ENCODE results near the gene IFNAR1. TPM values are rescaled to one million over a fixed set of nuclear protein-coding genes. Genes with fewer than 3 reads are reported as not detected.

IFNAR1 gene
- total RNA-seq, 2 experiments from 2014 or later = 20.6 to 24.3 TPM

DNA sequence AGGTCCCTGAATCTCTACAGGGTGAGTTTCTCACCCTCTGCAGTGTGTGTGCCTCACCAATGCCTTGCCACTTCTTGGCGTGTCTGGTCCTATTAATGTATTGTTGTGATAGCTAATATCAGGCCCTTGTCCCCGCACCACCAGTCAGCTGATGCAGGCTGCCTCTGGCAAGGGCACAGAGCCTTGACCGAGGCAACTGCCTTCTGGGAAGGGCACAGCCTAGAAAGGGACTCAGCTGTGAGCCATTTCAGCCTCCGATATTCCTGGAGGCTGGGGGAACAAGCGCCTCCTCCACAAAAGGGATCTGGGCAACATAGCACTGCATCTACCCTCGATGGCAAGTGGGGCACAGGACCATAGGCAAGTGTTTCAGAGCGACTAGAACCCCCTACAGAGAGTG, 31.6 kb upstream of the IFNAR1 start:
- no peak overlapping the region for H3K27ac Mint-ChIP-seq
- no peak for DNase-seq
- CTCF ChIA-PET = interaction anchor here (1.2 to 1.6 kb wide), 3 partner anchors 26 to 68 kb away, joined by 3 to 6 read pairs (median 5); partner anchors contain the start of gene IL10RB
- intact Hi-C loops (cut with micrococcal nuclease) = loop anchor here (1.0 to 5.0 kb wide), 3 partner anchors 31 to 314 kb away; partner anchors contain the start of gene IFNAR1
- H3K4me1 Mint-ChIP-seq (ENCODE audit: low read depth) = peaks cover 35% of the 10 kb centered on the region
- no peaks in the 10 kb centered on the region for H3K9me3 Mint-ChIP-seq
- H3K36me3 Mint-ChIP-seq (ENCODE audit: low read depth) = peaks cover 13% of the 10 kb centered on the region
- no peaks in the 10 kb centered on the region for H3K27me3 Mint-ChIP-seq (ENCODE audit: low read depth)
- H3K4me3 Mint-ChIP-seq = no peak overlapping the region

- Mint-ChIP-seq H3K27me3 (ENCODE audit: low read depth) (no peaks in the 10 kb centered on the region), H3K27ac (peak overlapping the region; percentile 61), H3K4me1 (ENCODE audit: low read depth) (peaks cover 40% of the 10 kb centered on the region), H3K36me3 (ENCODE audit: low read depth) (peaks cover 7% of the 10 kb centered on the region), H3K9me3 (no peaks in the 10 kb centered on the region), H3K4me3 (no peak overlapping the region)
- intact Hi-C loops (cut with micrococcal nuclease) = loop anchor here (1.0 to 5.0 kb wide), 3 partner anchors 30 to 313 kb away; partner anchors contain the start of gene IFNAR1
- CTCF ChIA-PET = interaction anchor here (0.6 to 2.5 kb wide), 7 partner anchors 15 to 522 kb away, joined by 3 to 9 read pairs (median 3); partner anchors contain the start of genes IL10RB and PAXBP1
- peak; percentile 39 for DNase-seq
These were observed 31.0 kb upstream of the IFNAR1 start for GRCh38 chr21:33293811-33294216.

DNA sequence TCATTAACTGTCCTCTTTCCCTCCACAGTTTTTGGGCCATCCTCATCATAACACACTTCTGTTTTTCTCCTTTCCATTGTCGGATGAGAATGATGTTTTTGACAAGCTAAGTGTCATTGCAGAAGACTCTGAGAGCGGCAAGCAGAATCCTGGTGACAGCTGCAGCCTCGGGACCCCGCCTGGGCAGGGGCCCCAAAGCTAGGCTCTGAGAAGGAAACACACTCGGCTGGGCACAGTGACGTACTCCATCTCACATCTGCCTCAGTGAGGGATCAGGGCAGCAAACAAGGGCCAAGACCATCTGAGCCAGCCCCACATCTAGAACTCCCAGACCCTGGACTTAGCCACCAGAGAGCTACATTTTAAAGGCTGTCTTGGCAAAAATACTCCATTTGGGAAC, 28.6 kb upstream of the IFNAR1 start:
- H3K9me3 Mint-ChIP-seq = no peaks in the 10 kb centered on the region
- CTCF ChIA-PET = interaction anchor here (0.6 kb wide), 2 partner anchors 102 to 565 kb away, joined by 3 read pairs; no protein-coding TSS in a partner anchor
- no peak for DNase-seq
- no peak overlapping the region for H3K27ac Mint-ChIP-seq
- H3K4me3 Mint-ChIP-seq = no peak overlapping the region
- H3K36me3 Mint-ChIP-seq (ENCODE audit: low read depth) = peaks cover 6% of the 10 kb centered on the region
- intact Hi-C loops (cut with micrococcal nuclease) = no loop called here
- peaks cover 61% of the 10 kb centered on the region for H3K4me1 Mint-ChIP-seq (ENCODE audit: low read depth)
- H3K27me3 Mint-ChIP-seq (ENCODE audit: low read depth) = no peaks in the 10 kb centered on the region

DNA sequence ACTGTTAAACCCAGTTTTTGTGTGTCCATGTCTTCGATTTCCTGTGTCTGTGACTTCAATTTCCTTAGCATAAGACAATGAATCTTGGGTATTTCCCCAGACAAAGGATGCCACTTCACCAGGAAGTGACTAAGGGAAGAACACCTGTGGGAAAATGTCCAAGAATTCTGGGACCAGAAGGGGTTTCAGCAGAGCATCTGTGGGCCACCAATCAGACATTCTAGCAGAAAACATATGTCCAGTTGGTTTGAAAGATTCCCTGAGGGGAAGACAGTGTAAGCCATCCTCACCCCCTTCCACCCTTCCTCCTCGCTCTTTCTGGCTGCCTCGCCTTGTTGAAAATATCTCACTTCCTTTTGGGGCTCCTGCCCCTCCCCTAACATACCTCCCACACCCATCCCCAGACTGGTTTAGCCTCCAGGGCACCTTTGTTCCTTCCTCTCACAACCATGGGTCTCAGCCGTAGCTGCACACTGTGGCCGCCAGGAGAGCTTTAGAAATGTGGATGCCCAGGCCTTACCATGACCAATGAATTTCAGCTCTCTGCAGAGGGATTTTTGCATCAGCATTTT, 25.5 kb upstream of the IFNAR1 start:
- Mint-ChIP-seq H3K36me3 (ENCODE audit: low read depth) (no peaks in the 10 kb centered on the region), H3K27ac (peak overlapping the region; percentile 61), H3K4me3 (peak overlapping the region; percentile 33), H3K27me3 (ENCODE audit: low read depth) (no peaks in the 10 kb centered on the region), H3K4me1 (ENCODE audit: low read depth) (peaks cover 48% of the 10 kb centered on the region), H3K9me3 (no peaks in the 10 kb centered on the region)
- intact Hi-C loops (cut with micrococcal nuclease) = loop anchor here (1.0 kb wide), 1 partner anchor 25 kb away; the partner anchor contains the start of gene IFNAR1
- DNase-seq = peak; percentile 61
- CTCF ChIA-PET = interaction anchor here (0.5 to 2.1 kb wide), 12 partner anchors 20 to 306 kb away, joined by 3 to 10 read pairs (median 3); partner anchors contain the start of gene IFNAR1

- H3K36me3 Mint-ChIP-seq (ENCODE audit: low read depth) = no peaks in the 10 kb centered on the region
- H3K4me3 Mint-ChIP-seq = no peak overlapping the region
- peaks cover 49% of the 10 kb centered on the region for H3K4me1 Mint-ChIP-seq (ENCODE audit: low read depth)
- intact Hi-C loops (cut with micrococcal nuclease) = no loop called here
- H3K9me3 Mint-ChIP-seq = no peaks in the 10 kb centered on the region
- peak overlapping the region; percentile 2 for H3K27ac Mint-ChIP-seq
- no peaks in the 10 kb centered on the region for H3K27me3 Mint-ChIP-seq (ENCODE audit: low read depth)
- CTCF ChIA-PET = interaction anchor here (0.7 to 2.1 kb wide), 5 partner anchors 22 to 190 kb away, joined by 4 to 6 read pairs (median 4); partner anchors contain the start of gene IFNAR1
- DNase-seq = no peak
These were observed 23.8 kb upstream of the IFNAR1 start for GRCh38 chr21:33300701-33301631.

DNA sequence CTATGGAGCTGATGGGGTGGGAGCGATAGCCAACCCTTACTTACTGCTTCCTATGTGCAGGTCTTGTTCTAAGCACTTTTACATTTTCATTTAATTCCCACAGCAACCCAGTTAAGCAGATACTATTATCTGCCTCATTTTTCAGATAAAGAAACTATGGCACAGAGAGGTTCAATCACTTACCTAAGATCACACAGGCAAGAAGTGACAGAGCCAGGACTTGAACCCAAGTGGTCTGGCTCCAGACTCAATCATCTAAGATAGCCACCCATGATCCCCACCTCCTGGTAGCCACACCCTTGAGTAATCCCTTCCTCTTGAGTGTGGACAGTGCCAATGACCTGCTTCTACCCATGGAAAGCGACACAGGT, 23.2 kb upstream of the IFNAR1 start:
- Mint-ChIP-seq H3K36me3 (ENCODE audit: low read depth) (no peaks in the 10 kb centered on the region), H3K4me1 (ENCODE audit: low read depth) (peaks cover 49% of the 10 kb centered on the region), H3K9me3 (no peaks in the 10 kb centered on the region), H3K4me3 (no peak overlapping the region), H3K27ac (no peak overlapping the region), H3K27me3 (ENCODE audit: low read depth) (no peaks in the 10 kb centered on the region)
- no peak for DNase-seq
- intact Hi-C loops (cut with micrococcal nuclease) = no loop called here
- CTCF ChIA-PET = no interaction called here

DNA sequence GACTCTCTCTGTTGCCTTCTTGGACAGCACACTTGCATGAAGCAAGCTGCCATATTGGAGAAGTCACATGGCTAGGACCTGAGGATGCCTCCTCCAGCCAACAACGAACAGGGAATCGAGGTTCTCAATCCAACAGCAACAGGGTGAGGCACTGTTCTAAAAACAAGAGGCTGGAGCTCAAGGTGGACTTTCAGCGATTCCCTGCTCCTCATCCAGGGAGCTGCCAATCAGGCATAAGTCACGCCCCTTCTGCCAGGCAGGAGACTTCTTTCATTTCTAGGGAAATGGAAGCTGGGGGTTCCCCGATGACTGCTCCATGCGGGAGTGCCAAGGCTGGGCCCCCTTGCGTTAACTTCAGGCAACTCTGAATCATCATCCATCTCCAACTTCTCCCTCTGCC, 22.7 kb upstream of the IFNAR1 start:
- CTCF ChIA-PET = no interaction called here
- H3K27me3 Mint-ChIP-seq (ENCODE audit: low read depth) = no peaks in the 10 kb centered on the region
- H3K27ac Mint-ChIP-seq = no peak overlapping the region
- no peaks in the 10 kb centered on the region for H3K36me3 Mint-ChIP-seq (ENCODE audit: low read depth)
- H3K4me3 Mint-ChIP-seq = no peak overlapping the region
- H3K9me3 Mint-ChIP-seq = no peaks in the 10 kb centered on the region
- H3K4me1 Mint-ChIP-seq (ENCODE audit: low read depth) = peaks cover 49% of the 10 kb centered on the region
- intact Hi-C loops (cut with micrococcal nuclease) = no loop called here
- no peak for DNase-seq

DNA sequence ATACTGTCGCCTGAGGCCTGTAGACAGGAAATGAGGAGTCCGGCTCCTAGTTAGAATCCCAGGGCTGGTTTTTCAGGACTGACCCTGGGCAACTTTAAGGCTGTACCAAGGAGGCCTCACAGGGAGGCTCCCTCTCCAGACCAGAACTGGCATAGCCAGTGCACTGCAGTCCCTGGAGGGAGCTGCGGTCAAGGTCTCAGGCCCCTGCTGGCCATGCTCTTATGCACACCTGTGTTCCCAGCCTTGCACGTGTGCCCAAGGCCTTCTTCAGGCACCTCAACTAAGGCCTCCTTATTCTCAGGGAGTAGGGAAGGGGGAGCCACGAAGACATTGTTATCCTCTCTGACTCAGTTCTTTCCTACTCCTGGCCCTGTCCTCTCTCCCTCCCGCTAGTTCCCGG, 22.0 kb upstream of the IFNAR1 start:
- Mint-ChIP-seq H3K27ac (no peak overlapping the region), H3K36me3 (ENCODE audit: low read depth) (no peaks in the 10 kb centered on the region), H3K4me3 (no peak overlapping the region), H3K4me1 (ENCODE audit: low read depth) (peaks cover 46% of the 10 kb centered on the region), H3K9me3 (no peaks in the 10 kb centered on the region), H3K27me3 (ENCODE audit: low read depth) (no peaks in the 10 kb centered on the region)
- CTCF ChIA-PET = no interaction called here
- no peak for DNase-seq
- intact Hi-C loops (cut with micrococcal nuclease) = no loop called here

GRCh38 chr21:33305344-33305671, 19.5 kb upstream of the IFNAR1 start:
- no peak for DNase-seq
- no peak overlapping the region for H3K27ac Mint-ChIP-seq
- H3K4me3 Mint-ChIP-seq = no peak overlapping the region
- H3K27me3 Mint-ChIP-seq (ENCODE audit: low read depth) = no peaks in the 10 kb centered on the region
- no peaks in the 10 kb centered on the region for H3K36me3 Mint-ChIP-seq (ENCODE audit: low read depth)
- no peaks in the 10 kb centered on the region for H3K9me3 Mint-ChIP-seq
- CTCF ChIA-PET = interaction anchor here (1.0 kb wide), 1 partner anchor 37 kb away, joined by 3 read pairs; no protein-coding TSS in a partner anchor
- intact Hi-C loops (cut with micrococcal nuclease) = no loop called here
- peaks cover 34% of the 10 kb centered on the region for H3K4me1 Mint-ChIP-seq (ENCODE audit: low read depth)

GRCh38 chr21:33305938-33306337, 18.8 kb upstream of the IFNAR1 start:
- no peak for DNase-seq
- intact Hi-C loops (cut with micrococcal nuclease) = no loop called here
- no peak overlapping the region for H3K4me3 Mint-ChIP-seq
- H3K27me3 Mint-ChIP-seq (ENCODE audit: low read depth) = no peaks in the 10 kb centered on the region
- peaks cover 28% of the 10 kb centered on the region for H3K4me1 Mint-ChIP-seq (ENCODE audit: low read depth)
- no peaks in the 10 kb centered on the region for H3K9me3 Mint-ChIP-seq
- CTCF ChIA-PET = interaction anchor here (1.0 kb wide), 1 partner anchor 37 kb away, joined by 3 read pairs; no protein-coding TSS in a partner anchor
- no peaks in the 10 kb centered on the region for H3K36me3 Mint-ChIP-seq (ENCODE audit: low read depth)
- H3K27ac Mint-ChIP-seq = no peak overlapping the region

GRCh38 chr21:33308586-33309490, 15.9 kb upstream of the IFNAR1 start:
- intact Hi-C loops (cut with micrococcal nuclease) = no loop called here
- no peak overlapping the region for H3K4me3 Mint-ChIP-seq
- peak; percentile 46 for DNase-seq
- H3K27me3 Mint-ChIP-seq (ENCODE audit: low read depth) = no peaks in the 10 kb centered on the region
- CTCF ChIA-PET = interaction anchor here (0.8 to 1.5 kb wide), 3 partner anchors 15 to 111 kb away, joined by 3 to 6 read pairs (median 3); no protein-coding TSS in a partner anchor
- H3K9me3 Mint-ChIP-seq = peaks cover 2% of the 10 kb centered on the region
- H3K27ac Mint-ChIP-seq = no peak overlapping the region
- H3K4me1 Mint-ChIP-seq (ENCODE audit: low read depth) = peaks cover 18% of the 10 kb centered on the region
- no peaks in the 10 kb centered on the region for H3K36me3 Mint-ChIP-seq (ENCODE audit: low read depth)

- H3K36me3 Mint-ChIP-seq (ENCODE audit: low read depth) = no peaks in the 10 kb centered on the region
- intact Hi-C loops (cut with micrococcal nuclease) = no loop called here
- H3K27ac Mint-ChIP-seq = no peak overlapping the region
- no peaks in the 10 kb centered on the region for H3K27me3 Mint-ChIP-seq (ENCODE audit: low read depth)
- no peak for DNase-seq
- H3K4me3 Mint-ChIP-seq = no peak overlapping the region
- H3K9me3 Mint-ChIP-seq = peaks cover 3% of the 10 kb centered on the region
- peaks cover 11% of the 10 kb centered on the region for H3K4me1 Mint-ChIP-seq (ENCODE audit: low read depth)
- CTCF ChIA-PET = no interaction called here
These were observed 15.0 kb upstream of the IFNAR1 start for GRCh38 chr21:33309778-33310177.
